Endothelial cell of umbilical vein (primary cell): ENCODE measurements around the gene ATXN1. TPM values are rescaled to one million over a fixed set of nuclear protein-coding genes. Genes with fewer than 3 reads are reported as not detected.

ENCODE experiments used
- BruUV-seq: library from RNA; stranded (reverse); fragments of 400-500 nt; replicated peaks from 2 replicates; lab custom pipeline; 2021; lab: Mats Ljungman, UMichigan
- CTCF ChIA-PET: fragments of 300-600, 350-600 bp; sonication (Branson Sonifier 250); formaldehyde crosslinking; loops from one replicate; lab custom pipeline; 2021; ENCODE audit warnings: antibody characterized with exemption, inconsistent platforms; lab: Charles Lee
- POLR2A ChIA-PET: fragments of 300-600, 350-600 bp; sonication (Branson Sonifier 250); formaldehyde crosslinking; loops from one replicate; lab custom pipeline; 2021; ENCODE audit warnings: antibody characterized with exemption, inconsistent platforms; lab: Charles Lee
- DNase-seq: peaks from one replicate; pipeline ENCODE4 v3.0.0-alpha.2; 2011; ENCODE audit warnings: low read depth, low spot score
- FAIRE-seq: peaks from 2 replicates; lab custom pipeline; 2011; peaks lifted over from hg19 to GRCh38; lab: Jason Lieb, UNC
- H2AFZ ChIP-seq: 2 replicates; pipeline ENCODE4 v1.6.0; 2012; ENCODE audit warnings: low read depth, low read length, control low read depth, inconsistent platforms
- H3K27ac ChIP-seq: 2 replicates; pipeline ENCODE4 v1.5.1; 2011; ENCODE audit warnings: low read depth, mild to moderate bottlenecking, control low read depth, low read length, moderate library complexity; ENCODE audit not compliant: insufficient read depth
- H3K27me3 ChIP-seq, 2 experiments: 2 replicates each; pipeline versions ENCODE4 v1.6.0 to v1.6.1; 2011; ENCODE audit warnings: low read length in 2 of 2, mixed read lengths in 1 of 2; ENCODE audit not compliant: control insufficient read depth in 2 of 2, insufficient read depth in 2 of 2
- H3K36me3 ChIP-seq, 2 experiments: 2 replicates in 1 of 2; 3 replicates in 1 of 2; pipeline ENCODE4 v1.5.1; 2011; ENCODE audit warnings: low read length in 2 of 2, mild to moderate bottlenecking in 1 of 2, moderate library complexity in 1 of 2; ENCODE audit not compliant: control insufficient read depth in 2 of 2, insufficient read depth in 2 of 2; ENCODE audit errors: extremely low read depth in 1 of 2
- H3K4me1 ChIP-seq: 3 replicates; pipeline ENCODE4 v1.5.1; 2011; ENCODE audit warnings: mild to moderate bottlenecking, low read length; ENCODE audit not compliant: control insufficient read depth, insufficient read depth; ENCODE audit errors: extremely low read depth
- H3K4me2 ChIP-seq: 2 replicates; pipeline ENCODE4 v1.6.1; 2011; ENCODE audit warnings: low read length, control low read depth, mixed read lengths; ENCODE audit not compliant: insufficient read depth
- H3K4me3 ChIP-seq, 3 experiments: fragments of 200-600 bp in 1 of 3; sonication (generic), shearing (Covaris generic) in 1 of 3; replicated peaks in 1 of 3; 2 replicates each; pipeline ENCODE4 v1.5.1; 2011 to 2016; ENCODE audit warnings: control low read depth in 3 of 3, low read length in 3 of 3, mild to moderate bottlenecking in 2 of 3, inconsistent platforms in 1 of 3, low read depth in 1 of 3, moderate library complexity in 1 of 3; ENCODE audit not compliant: insufficient read depth in 1 of 3
- H3K79me2 ChIP-seq: 2 replicates; pipeline ENCODE4 v1.6.0; 2012; ENCODE audit warnings: low read length, inconsistent platforms; ENCODE audit not compliant: control insufficient read depth, insufficient read depth
- H3K9ac ChIP-seq: replicated peaks from 2 replicates; pipeline ENCODE3; 2011; ENCODE audit warnings: low read length, control low read depth; ENCODE audit not compliant: insufficient read depth; ENCODE audit errors: extremely low read depth
- H3K9me1 ChIP-seq: replicated peaks from 3 replicates; pipeline ENCODE4 v1.6.0; 2011; ENCODE audit warnings: mild to moderate bottlenecking, low read length; ENCODE audit not compliant: control insufficient read depth, insufficient read depth; ENCODE audit errors: extremely low read depth
- H3K9me3 ChIP-seq: replicated peaks from 2 replicates; pipeline ENCODE4 v1.5.1; 2012; ENCODE audit warnings: low read length, inconsistent platforms; ENCODE audit not compliant: control insufficient read depth, insufficient read depth
- H4K20me1 ChIP-seq: replicated peaks from 2 replicates; pipeline ENCODE3; 2011; ENCODE audit warnings: mild to moderate bottlenecking, low read length; ENCODE audit not compliant: control insufficient read depth, insufficient read depth; ENCODE audit errors: extremely low read depth
- CTCF ChIP-seq, 2 donors: IDR thresholded peaks; 1 replicate in 1 of 2; 2 replicates in 1 of 2; pipeline ENCODE4 v1.5.1; 2011; ENCODE audit warnings: low read length in 2 of 2, mild to moderate bottlenecking in 2 of 2, moderate library complexity in 2 of 2, control low read depth in 1 of 2, inconsistent platforms in 1 of 2, low read depth in 1 of 2; ENCODE audit not compliant: insufficient read depth in 1 of 2; ENCODE audit errors: extremely low read depth in 1 of 2
- EZH2 ChIP-seq: IDR thresholded peaks from 2 replicates; pipeline ENCODE4 v1.6.1; 2012; ENCODE audit warnings: borderline replicate concordance, low read depth, mild to moderate bottlenecking, moderate library complexity, low read length, inconsistent platforms; ENCODE audit not compliant: severe bottlenecking
- FOS ChIP-seq: IDR thresholded peaks from 2 replicates; pipeline ENCODE4 v1.6.1; 2011; ENCODE audit warnings: mild to moderate bottlenecking, low read length, moderate library complexity, borderline replicate concordance; ENCODE audit not compliant: insufficient read depth
- GATA2 ChIP-seq: IDR thresholded peaks from 2 replicates; pipeline ENCODE4 v1.7.0; 2011; ENCODE audit warnings: low read depth, mild to moderate bottlenecking, moderate library complexity, mixed read lengths, low read length; ENCODE audit not compliant: insufficient read length, insufficient read depth
- JUN ChIP-seq: IDR thresholded peaks from 2 replicates; pipeline ENCODE4 v1.6.1; 2011; ENCODE audit warnings: borderline replicate concordance, low read depth; ENCODE audit not compliant: insufficient read length, insufficient read depth
- MAX ChIP-seq: IDR thresholded peaks from 2 replicates; pipeline ENCODE4 v1.6.1; 2011; ENCODE audit not compliant: insufficient read depth, insufficient read length
- MYC ChIP-seq: IDR thresholded peaks from one replicate; pipeline ENCODE4 v1.6.1; 2011; ENCODE audit warnings: mild to moderate bottlenecking, low read depth, low read length
- POLR2A ChIP-seq: IDR thresholded peaks from 2 replicates; pipeline ENCODE4 v1.6.1; 2012; ENCODE audit warnings: low read depth, mild to moderate bottlenecking, control low read depth, low read length
- POLR2AphosphoS5 ChIP-seq: IDR thresholded peaks from 2 replicates; pipeline ENCODE4 v1.6.1; 2012; ENCODE audit warnings: low read depth, mild to moderate bottlenecking, control low read depth, low read length, moderate library complexity; ENCODE audit not compliant: insufficient read depth
- dilution Hi-C: fragments of 300-500 bp; cut with MboI; formaldehyde crosslinking; loops from one replicate; pipeline ENCODE4 v1.15.0; 2019; ENCODE audit warnings: low sequenced_read_pairs; ENCODE audit not compliant: extremely low pct_ligation_motif_present
- intact Hi-C: fragments of 100-400 bp; cut with micrococcal nuclease; formaldehyde crosslinking; loops from one replicate; pipeline ENCODE4 v1.10.0; 2022
- polyA plus RNA-seq, 4 experiments: library from polyadenylated mRNA; depleted of rRNA in 3 of 4; stranded (reverse) in 3 of 4; unstranded in 1 of 4; fragments of >200 nt; gene quantifications; 2 replicates each; pipeline versions ENCODE4 v1.2.1 to v1.2.3, GENCODE V29; 2011 to 2012; ENCODE audit warnings: missing spikeins in 1 of 4
- total RNA-seq: library from RNA; stranded (reverse); gene quantifications from 2 replicates; pipeline ENCODE4 v1.2.3, GENCODE V29; 2021

ATXN1 gene
- total and polyA plus RNA-seq, 2 donors (not counting 3 experiments of a cell fraction or from before 2014, with no cell fraction given) = 16.4 to 33.0 TPM

GRCh38 chr6:16296061-16296670 lies 465.1 kb downstream of the ATXN1 start:
- no peak for DNase-seq
- Histone ChIP-seq H3K27ac (no peak overlapping the region), H3K27me3 (no peaks in the 10 kb centered on the region), H3K4me3 (no peak overlapping the region), H3K4me1 (no peaks in the 10 kb centered on the region), H3K79me2 (no peaks in the 10 kb centered on the region), H3K9ac (no peak overlapping the region), H4K20me1 (no peaks in the 10 kb centered on the region), H3K4me2 (no peak overlapping the region), H3K9me1 (no peaks in the 10 kb centered on the region), H3K9me3 (no peaks in the 10 kb centered on the region), H2AFZ (no peak overlapping the region), H3K36me3 (peaks cover 0 to 22% of the 10 kb centered on the region in 2 experiments)
- TF ChIP-seq EZH2 (no peak), POLR2AphosphoS5 (no peak), GATA2 (no peak), MYC (no peak), POLR2A (no peak), CTCF (IDR thresholded peaks at IDR 0.05; ENCODE audit: extremely low read depth in 1 of 2, insufficient read depth in 1 of 2, low read depth in 1 of 2, low read length in 2 of 2) (no peak), JUN (no peak), MAX (no peak), FOS (no peak)
- no TSS peak for BruUV-seq
- ChIA-PET CTCF (no interaction called here), POLR2A (no interaction called here)
- intact Hi-C loops (no loop called here), dilution Hi-C loops (no loop called here)
- FAIRE-seq = no peak
